NCI-H2081 (cell line): ENCODE results near the gene ADAM8.

ENCODE experiments used
- DNase-seq, 2 experiments: peaks; one replicate each; lab custom pipeline; 2025; lab: John Stamatoyannopoulos, UW

Gene ADAM8

GRCh38 chr10:133308421-133309099, 31.9 kb upstream of the ADAM8 start, which contains the start of the genes TUBGCP2 and ZNF511:
TUBGCP2 (minus strand) TSS chr10:133308872; CDS start chr10:133302941, 5,931 bp downstream.
ZNF511 (plus strand) TSS chr10:133308914; CDS start chr10:133308944, 30 bp downstream.
- peak; percentile 44 to 72 for DNase-seq

- DNase-seq: peak; percentile 64 to 74
These were observed 31.2 kb upstream of the ADAM8 start for GRCh38 chr10:133307776-133308420.

GRCh38 chr10:133306941-133307379, 30.3 kb upstream of the ADAM8 start:
- no peak for DNase-seq

DNA sequence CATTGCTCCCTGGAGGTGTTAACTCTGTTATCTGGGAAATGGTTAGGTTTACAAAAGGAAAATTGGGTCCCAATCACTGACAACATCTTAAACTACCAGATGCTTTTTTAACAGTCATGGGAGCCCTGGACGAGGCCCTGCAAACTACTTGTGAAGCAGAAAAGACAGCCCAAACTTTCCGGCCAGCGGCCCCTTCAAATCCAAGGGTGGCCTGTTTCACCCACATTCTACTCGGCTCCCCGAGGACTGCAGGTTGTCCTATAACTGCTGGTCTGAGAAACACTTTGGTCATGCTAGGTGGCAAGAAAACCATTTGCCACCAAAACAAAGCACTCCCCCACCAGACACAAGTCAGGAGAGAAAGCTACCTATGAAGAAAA, 29.4 kb upstream of the ADAM8 start:
- no peak for DNase-seq

DNA sequence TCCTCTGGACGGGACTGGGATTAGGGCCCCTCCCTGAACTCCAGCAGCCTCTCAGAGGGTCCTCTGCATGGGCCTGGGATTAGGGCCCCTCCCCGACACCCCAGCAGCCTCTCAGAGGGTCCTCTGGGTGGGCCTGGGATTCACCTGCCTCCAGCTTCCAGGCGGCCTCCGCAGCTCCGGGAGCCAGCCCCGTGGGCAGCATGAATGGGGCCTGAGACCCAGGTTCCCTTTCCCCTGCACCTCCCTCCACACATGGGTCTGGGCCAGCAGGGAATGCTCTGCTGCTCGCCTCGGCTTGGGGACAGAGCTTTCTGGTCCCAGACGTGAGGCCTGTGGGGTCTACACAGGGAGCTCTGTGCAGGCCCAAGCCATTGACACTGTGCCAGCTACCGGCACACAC, 26.5 kb upstream of the ADAM8 start:
- DNase-seq: no peak

DNA sequence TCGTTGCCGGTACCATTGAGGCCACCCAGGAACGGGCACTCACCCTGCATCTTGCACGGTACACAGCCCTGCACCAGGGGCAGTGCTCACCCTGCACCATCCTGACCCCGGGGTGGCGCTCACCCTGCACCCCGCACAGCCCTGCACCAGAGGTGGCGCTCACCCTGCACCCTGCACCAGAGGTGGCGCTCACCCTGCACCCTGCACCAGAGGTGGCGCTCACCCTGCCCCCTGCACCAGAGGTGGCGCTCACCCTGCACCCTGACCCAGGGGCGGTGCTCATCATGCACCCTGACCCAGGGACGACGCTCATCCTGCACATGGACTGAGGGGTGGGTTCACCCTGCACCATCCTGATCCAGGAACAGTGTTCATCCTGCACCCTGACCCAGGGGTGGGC, 25.6 kb upstream of the ADAM8 start:
- no peak for DNase-seq

DNA sequence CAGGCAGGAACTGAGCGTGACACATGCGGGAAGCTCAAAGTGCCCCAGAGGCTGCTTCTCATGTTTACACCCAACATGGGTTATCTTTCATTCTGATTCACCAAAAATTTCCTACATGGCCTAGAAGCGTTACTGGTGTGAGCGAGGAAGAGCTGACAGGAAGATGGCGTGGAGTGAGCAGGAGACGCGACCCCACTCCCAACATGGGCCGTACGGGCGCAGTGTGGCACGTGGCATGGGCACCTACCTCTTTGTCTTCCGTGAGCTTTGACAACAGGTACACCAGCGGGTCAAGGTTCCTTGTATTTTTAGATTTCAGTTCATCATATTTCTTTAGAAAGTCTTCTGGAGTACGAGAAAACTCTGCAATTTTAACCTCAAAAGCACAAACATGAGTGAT, 23.1 kb upstream of the ADAM8 start:
- no peak for DNase-seq

DNA sequence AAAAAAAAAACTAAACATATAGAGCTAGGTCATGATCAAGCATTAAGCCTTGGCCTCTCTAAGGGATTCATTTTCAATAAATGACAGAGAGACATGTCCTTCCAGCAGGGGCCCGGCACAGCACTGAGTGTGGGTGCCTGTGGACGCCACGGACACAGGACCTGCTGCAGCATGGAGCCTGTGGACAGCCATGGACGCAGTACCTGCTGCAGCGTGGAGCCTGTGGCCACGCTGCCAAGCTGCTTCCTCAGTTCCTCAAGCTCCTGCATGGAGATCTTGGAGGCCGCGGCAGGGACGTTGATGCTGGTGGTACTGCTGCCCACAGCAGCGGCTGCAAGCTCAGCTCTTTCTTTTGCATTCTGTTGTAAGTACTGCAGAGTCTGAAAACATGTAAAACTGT, 22.6 kb upstream of the ADAM8 start:
- DNase-seq: no peak

GRCh38 chr10:133298466-133298865, 21.8 kb upstream of the ADAM8 start:
- no peak for DNase-seq

DNA sequence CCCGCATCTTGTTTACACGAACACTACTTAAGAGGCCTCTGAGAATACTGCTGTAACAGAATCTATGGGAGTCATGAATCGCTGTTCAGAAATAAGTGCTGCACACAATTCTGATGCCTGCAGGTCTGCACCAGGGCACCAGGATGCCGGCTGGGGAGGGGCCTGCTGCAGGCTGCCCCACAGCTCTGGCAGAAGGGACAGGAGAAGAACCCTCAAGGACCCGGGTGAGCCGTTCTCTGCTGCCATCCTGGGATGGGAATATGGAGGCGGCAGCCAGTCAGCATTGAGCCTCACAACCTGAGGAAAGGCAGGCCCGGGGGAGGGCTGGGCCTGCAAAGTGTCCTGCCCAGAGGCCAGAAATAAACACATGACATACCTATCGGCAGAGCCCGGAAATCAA, 20.8 kb upstream of the ADAM8 start:
- DNase-seq: no peak

DNA sequence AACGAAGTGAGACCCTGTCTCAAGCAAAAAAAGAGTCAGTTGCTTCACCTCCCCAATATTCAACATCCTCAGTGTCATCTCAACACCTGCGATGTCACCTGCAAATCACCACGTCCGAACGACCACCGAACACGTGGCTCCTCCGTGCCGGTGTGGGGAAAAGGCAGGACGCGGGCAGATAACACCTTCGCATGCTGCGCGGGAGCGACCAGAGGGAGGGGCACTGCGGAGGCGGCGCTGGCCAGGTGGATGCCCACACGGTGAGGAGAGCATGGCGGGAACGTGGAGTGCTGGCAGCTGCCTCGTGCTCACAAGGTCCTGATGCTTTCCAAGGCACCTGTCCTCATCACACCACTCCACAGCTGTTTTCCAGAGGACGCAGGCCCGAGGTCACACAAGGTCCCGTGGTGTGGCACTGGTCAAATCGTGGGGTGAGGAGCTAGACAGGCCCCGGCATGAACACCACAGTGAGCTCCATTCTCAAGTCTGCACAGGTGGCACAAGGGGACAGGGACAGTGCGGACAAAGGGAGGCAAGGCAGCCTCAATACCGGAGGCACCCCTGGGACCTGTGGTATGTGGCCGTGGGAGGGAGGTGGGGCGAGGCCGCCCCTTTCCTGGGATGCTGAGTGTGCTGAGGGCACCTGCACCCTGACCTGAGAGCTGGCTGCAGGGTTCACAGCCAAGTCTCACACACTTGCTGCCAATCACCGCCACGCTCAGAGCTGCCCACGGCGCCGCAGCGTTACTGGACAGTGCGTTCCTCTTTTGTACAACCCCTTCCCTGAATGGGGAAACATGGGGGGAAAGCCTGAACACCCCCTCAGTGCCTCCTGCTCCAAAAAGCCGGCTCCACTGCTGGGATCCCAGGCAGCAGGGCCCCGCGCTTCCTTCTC, 19.0 kb upstream of the ADAM8 start:
- no peak for DNase-seq

- no peak for DNase-seq
These were observed 17.5 kb upstream of the ADAM8 start for GRCh38 chr10:133294189-133294588.

DNA sequence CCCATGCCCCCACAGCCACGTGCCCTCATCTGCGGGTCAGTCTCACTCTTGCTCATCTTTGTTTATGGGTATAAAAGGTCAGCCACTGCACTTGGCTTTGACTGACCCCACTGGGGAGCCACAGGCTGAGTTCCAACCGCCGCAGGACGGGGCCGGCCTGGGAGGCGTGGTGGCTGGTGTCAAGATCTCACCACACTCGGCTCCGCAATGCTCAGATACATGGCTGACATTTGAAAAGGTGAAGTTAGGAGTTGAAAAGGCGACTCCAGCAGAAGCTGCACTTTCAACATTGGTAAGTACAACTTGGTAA, 17.1 kb upstream of the ADAM8 start:
- no peak for DNase-seq

DNA sequence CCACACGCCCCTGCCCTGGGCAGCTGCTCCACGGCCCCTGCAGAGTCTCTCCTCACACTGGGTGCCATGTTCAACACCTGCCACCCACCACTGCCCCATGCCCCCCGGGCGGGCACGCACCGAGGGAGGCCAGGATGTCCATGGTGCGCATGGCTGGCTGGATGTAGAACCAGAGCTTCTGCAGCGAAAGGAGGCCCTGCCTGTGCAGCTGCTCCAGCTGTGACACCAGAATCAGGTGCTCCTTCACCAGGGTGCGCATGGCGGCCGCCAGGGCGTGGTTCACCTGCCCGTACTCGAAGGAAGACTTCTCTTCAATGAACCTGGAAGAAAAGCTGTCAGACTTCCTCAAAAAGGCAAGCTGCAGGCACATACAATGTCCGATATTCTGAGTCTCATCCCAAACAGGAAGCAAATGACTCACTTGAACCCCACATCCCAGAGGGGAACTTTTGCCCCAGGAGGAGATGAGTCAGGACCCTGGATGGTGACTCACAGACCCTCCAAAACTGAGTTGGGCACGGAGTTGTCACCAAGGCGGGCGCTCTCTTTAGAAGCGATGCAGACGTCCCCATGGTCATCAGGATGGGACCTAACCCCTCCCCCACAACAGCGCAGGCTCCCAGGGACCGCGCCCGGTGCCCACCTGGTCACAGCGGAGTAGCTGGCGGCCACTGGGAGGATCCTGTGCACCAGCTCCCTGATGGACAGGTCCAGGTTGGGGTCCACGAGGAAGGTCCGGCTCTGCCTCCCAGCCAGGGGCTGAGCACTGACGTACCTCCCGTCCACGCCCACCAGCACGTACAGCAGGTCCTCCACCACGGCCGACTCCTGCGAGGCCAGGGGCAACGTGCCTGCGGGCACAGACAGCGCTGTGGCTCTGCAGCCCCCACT, 16.5 kb upstream of the ADAM8 start:
- DNase-seq: no peak

DNA sequence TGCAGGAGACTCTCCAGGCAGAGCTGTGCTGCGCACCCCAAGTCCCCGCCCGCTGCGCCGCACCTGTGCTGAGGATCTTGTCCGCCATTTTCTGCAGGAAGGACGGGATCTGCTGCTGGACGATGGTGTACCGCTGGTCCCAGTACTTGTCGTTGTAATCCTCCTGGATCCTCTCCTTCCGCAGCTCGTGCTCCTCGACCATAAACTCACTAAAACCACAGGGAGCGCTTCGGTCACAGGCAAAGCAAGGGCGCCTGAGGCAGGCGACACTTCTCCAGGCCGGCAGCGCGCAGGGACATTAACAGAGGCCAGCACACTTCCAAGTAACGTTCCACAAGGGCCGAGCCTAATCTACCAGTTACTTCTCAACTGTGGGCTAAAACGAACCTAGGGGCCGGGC, 13.1 kb upstream of the ADAM8 start:
- no peak for DNase-seq

- DNase-seq: no peak
These were observed 11.3 kb upstream of the ADAM8 start for GRCh38 chr10:133287832-133288500.

- no peak for DNase-seq
These were observed 9.7 kb upstream of the ADAM8 start for GRCh38 chr10:133286366-133286765.

DNA sequence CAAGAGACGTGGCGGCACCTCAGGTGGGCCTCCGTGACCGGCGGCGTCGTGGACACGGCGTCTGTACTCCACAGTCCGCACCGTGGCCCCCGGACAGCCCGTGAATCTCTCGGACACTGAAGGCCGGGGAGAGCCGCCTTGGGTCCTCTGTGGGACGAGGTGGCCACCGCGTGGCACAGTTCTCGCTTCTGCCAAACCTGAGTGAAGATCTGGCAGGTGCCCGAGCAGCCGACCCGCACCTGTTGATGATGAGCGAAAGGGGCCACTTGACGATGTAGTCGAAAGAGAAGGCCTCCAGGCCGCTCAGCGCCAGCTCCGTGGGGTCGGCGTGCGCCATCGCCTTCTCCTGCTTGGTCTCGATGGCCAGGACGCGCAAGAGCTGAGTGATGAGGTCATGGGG, 8.5 kb upstream of the ADAM8 start:
- DNase-seq: no peak

DNA sequence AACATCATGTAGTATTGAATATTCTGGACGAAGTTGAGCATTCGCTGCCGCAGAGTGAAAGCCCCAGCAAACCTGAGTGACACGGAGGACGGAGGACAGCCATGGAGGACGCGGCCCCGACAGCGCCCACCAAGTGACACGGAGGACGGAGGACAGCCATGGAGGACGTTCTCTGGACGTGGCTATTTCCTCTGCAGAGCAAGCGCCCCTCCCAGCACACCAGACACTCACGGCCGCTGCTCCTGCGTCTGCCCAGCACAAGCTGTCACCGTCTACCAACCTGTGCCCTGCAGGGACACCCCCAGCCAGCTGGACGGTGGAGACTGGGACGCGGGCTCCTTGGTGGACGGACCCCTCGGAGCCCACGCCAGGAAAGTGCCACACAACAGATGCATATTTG, 7.3 kb upstream of the ADAM8 start:
- DNase-seq: no peak

GRCh38 chr10:133282846-133283390, 6.2 kb upstream of the ADAM8 start:
- DNase-seq: no peak
